GM23338 (cell line): ENCODE measurements around the gene CAMTA1. TPM values are rescaled to one million over a fixed set of nuclear protein-coding genes. Genes with fewer than 3 reads are reported as not detected.
A peak's percentile ranks its signal among the peaks of the same experiment; 100 is the strongest.
"Not testable (repeated sequence)": the region's sequence is repeated elsewhere in the genome, so short reads cannot be mapped to it uniquely, and the experiment has no call there.

ENCODE experiments used
- ATAC-seq: fragments of 200-7000 bp; cut with Tn5 transposase; 3 replicates; pipeline ENCODE4 v1.9.1; 2020
- DNase-seq: peaks from one replicate; pipeline ENCODE4 v3.0.0-alpha.2; 2015; ENCODE audit warnings: low spot score
- H2AFZ ChIP-seq: fragments of 200-600 bp; sonication (generic); 2 replicates; pipeline ENCODE4 v1.8.0; 2016; ENCODE audit warnings: antibody characterized with exemption, mild to moderate bottlenecking, moderate library complexity
- H3F3A ChIP-seq: fragments of 200-600 bp; sonication (generic); replicated peaks from 2 replicates; pipeline ENCODE4 v1.8.0; 2017; ENCODE audit warnings: antibody characterized with exemption, mixed run types, low read depth
- H3K27ac ChIP-seq: fragments of 200-600 bp; sonication (generic); 2 replicates; pipeline ENCODE4 v1.6.1; 2016; ENCODE audit warnings: low read depth
- H3K27me3 ChIP-seq: fragments of 200-600 bp; sonication (generic); 2 replicates; pipeline ENCODE4 v1.8.0; 2016; ENCODE audit warnings: mild to moderate bottlenecking, mixed run types, moderate library complexity; ENCODE audit not compliant: insufficient read depth
- H3K36me3 ChIP-seq: fragments of 200-600 bp; sonication (generic); 2 replicates; pipeline ENCODE4 v1.8.0; 2016; ENCODE audit warnings: mild to moderate bottlenecking; ENCODE audit not compliant: insufficient read depth
- H3K4me1 ChIP-seq: fragments of 200-600 bp; sonication (generic); 2 replicates; pipeline ENCODE4 v1.8.0; 2016; ENCODE audit warnings: mild to moderate bottlenecking, moderate library complexity; ENCODE audit not compliant: insufficient read depth
- H3K4me2 ChIP-seq: fragments of 200-600 bp; sonication (generic); 2 replicates; pipeline ENCODE4 v1.7.1; 2017; ENCODE audit warnings: mixed run types
- H3K4me3 ChIP-seq: fragments of 200-600 bp; sonication (generic); 2 replicates; pipeline ENCODE4 v1.6.1; 2016; ENCODE audit warnings: mixed run types
- H3K79me2 ChIP-seq: fragments of 200-600 bp; sonication (generic); replicated peaks from 2 replicates; pipeline ENCODE4 v1.8.0; 2017; ENCODE audit warnings: mild to moderate bottlenecking; ENCODE audit not compliant: insufficient read depth
- H3K9me2 ChIP-seq: fragments of 200-600 bp; sonication (generic); 2 replicates; pipeline ENCODE4 v1.8.0; 2017; ENCODE audit not compliant: insufficient read depth
- H4K20me1 ChIP-seq: fragments of 200-600 bp; sonication (generic); replicated peaks from 2 replicates; pipeline ENCODE4 v1.8.0; 2017; ENCODE audit warnings: mild to moderate bottlenecking; ENCODE audit not compliant: insufficient read depth
- H3K27ac Mint-ChIP-seq: 2 replicates; pipeline ENCODE4 v1.8.0; 2020; ENCODE audit warnings: inconsistent platforms, mild to moderate bottlenecking, moderate library complexity, mixed read lengths
- H3K27me3 Mint-ChIP-seq: 3 replicates; pipeline ENCODE4 v1.8.0; 2022; ENCODE audit warnings: low read depth, mild to moderate bottlenecking, moderate library complexity, mixed read lengths, inconsistent platforms; ENCODE audit not compliant: insufficient read depth, poor library complexity
- H3K36me3 Mint-ChIP-seq: 3 replicates; pipeline ENCODE4 v1.8.0; 2021; ENCODE audit warnings: low read depth, mild to moderate bottlenecking, inconsistent platforms, moderate library complexity, mixed read lengths
- H3K4me1 Mint-ChIP-seq: 3 replicates; pipeline ENCODE4 v1.8.0; 2020; ENCODE audit warnings: mild to moderate bottlenecking, inconsistent platforms, mixed read lengths
- H3K4me3 Mint-ChIP-seq: 3 replicates; pipeline ENCODE4 v1.8.0; 2021; ENCODE audit warnings: moderate library complexity, mild to moderate bottlenecking, inconsistent platforms, mixed read lengths
- H3K9me3 Mint-ChIP-seq: 3 replicates; pipeline ENCODE4 v1.8.0; 2020; ENCODE audit warnings: moderate library complexity, mild to moderate bottlenecking, inconsistent platforms, mixed read lengths
- EZH2phosphoT487 ChIP-seq: fragments of 200-600 bp; sonication (generic); IDR thresholded peaks from one replicate; pipeline ENCODE4 v1.8.1; 2018; ENCODE audit warnings: antibody characterized with exemption; ENCODE audit not compliant: unreplicated experiment
- POLR2AphosphoS5 ChIP-seq: IDR thresholded peaks from 2 replicates; pipeline ENCODE4 v1.6.1; 2016; ENCODE audit warnings: antibody characterized with exemption, low read depth
- ZNF114 ChIP-seq: fragments of 250-450 bp; sonication (Bioruptor Pico); IDR thresholded peaks from 2 replicates; pipeline ENCODE4 v1.5.0; 2020; ENCODE audit warnings: mild to moderate bottlenecking, moderate library complexity
- ZNF462 ChIP-seq: fragments of 250-450 bp; sonication (Bioruptor Pico); IDR thresholded peaks from 2 replicates; pipeline ENCODE4 v1.5.0; 2020; ENCODE audit warnings: mild to moderate bottlenecking, moderate library complexity
- polyA plus RNA-seq: library from polyadenylated mRNA; unstranded; fragments of >200 nt; fragmentation: Nextera tagmentation; extraction: Ambion mirVana; gene quantifications from 2 replicates; pipeline ENCODE4 v1.2.1, GENCODE V29; 2016
- total RNA-seq: library from RNA; depleted of rRNA; stranded (reverse); fragments of >200 nt; shearing (Covaris generic); gene quantifications from 2 replicates; pipeline ENCODE4 v1.2.3, GENCODE V29; 2014

CAMTA1 gene
- total and polyA plus RNA-seq, 2 experiments from 2014 or later, result 115 to 519 TPM

DNA sequence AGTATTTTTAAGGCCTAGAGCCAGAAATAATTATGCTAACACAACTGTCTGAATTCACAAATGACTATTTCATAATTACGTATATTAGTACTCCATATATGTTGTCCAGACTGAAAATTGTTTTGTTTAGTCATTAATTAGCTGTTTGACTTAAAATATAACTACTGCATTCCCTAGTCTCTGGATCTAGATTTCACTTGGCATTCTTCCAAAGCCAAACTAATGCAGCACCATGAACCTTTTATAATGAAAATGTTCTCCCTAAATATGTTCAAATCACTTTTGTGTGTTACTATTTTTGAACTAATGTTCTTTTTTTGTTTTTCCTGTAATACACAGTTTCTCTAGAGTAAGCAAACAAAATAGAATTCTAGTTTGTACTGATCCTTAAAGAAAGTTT is 46.1 kb downstream of the CAMTA1 start (continued):
- TF ChIP-seq ZNF462 (CRISPR knock-in tag) (no peak), EZH2phosphoT487 (no peak), POLR2AphosphoS5 (no peak), ZNF114 (CRISPR knock-in tag) (no peak)

GRCh38 chr1:6832006-6832405 is 46.8 kb downstream of the CAMTA1 start:
- not testable (repeated sequence) for H2AFZ ChIP-seq, H3K4me3 Mint-ChIP-seq, H3K9me2 ChIP-seq, H3K36me3 ChIP-seq, H3K27ac Mint-ChIP-seq, H3K9me3 Mint-ChIP-seq, H3K4me2 ChIP-seq, H3K4me1 ChIP-seq, H3K27me3 ChIP-seq, H3K4me3 ChIP-seq, H3K27me3 Mint-ChIP-seq, DNase-seq, ATAC-seq, H3F3A ChIP-seq
- peaks cover 14% of the 10 kb centered on the region; the same call in 2 of the 3 replicates for H3K4me1 Mint-ChIP-seq
- H3K27ac ChIP-seq, result 0 out of 2 replicates have a peak overlapping the region, but pooled peaks have one; percentile 7
- peaks cover 85% of the 10 kb centered on the region for H3K79me2 ChIP-seq
- H4K20me1 ChIP-seq, result peaks cover 22% of the 10 kb centered on the region
- peaks cover 12% of the 10 kb centered on the region; the same call in 2 of the 3 replicates for H3K36me3 Mint-ChIP-seq
